CD14-positive monocyte (primary cell): ENCODE data around the gene DYNLT4. TPM values are rescaled to one million over a fixed set of nuclear protein-coding genes. Genes with fewer than 3 reads are reported as not detected.

Source experiments
- DNase-seq, 3 donors: peaks; one replicate each; pipeline ENCODE4 v3.0.0-alpha.2; 2011 to 2022
- H2AFZ ChIP-seq: 2 replicates; pipeline ENCODE4 v1.6.0; 2012; ENCODE audit warnings: mild to moderate bottlenecking, low read depth, low read length, inconsistent platforms; ENCODE audit not compliant: insufficient read depth, poor library complexity, severe bottlenecking
- H3K27ac ChIP-seq, 2 donors: 1 replicate in 1 of 2; 2 replicates in 1 of 2; pipeline ENCODE4 v1.5.1; 2012 to 2013; ENCODE audit warnings: low read length in 2 of 2, control low read depth in 1 of 2, inconsistent platforms in 1 of 2, low read depth in 1 of 2, mild to moderate bottlenecking in 1 of 2
- H3K27me3 ChIP-seq, 2 donors: one replicate each; pipeline versions ENCODE4 v1.6.0 to v1.6.1; 2011 to 2013; ENCODE audit warnings: low read length in 2 of 2; ENCODE audit not compliant: control insufficient read depth in 2 of 2, insufficient read depth in 2 of 2
- H3K36me3 ChIP-seq, 2 donors: replicated peaks in 1 of 2; 1 replicate in 1 of 2; 2 replicates in 1 of 2; pipeline versions ENCODE4 v1.5.1 to v1.6.1; 2012 to 2013; ENCODE audit warnings: low read length in 2 of 2, control low read depth in 1 of 2, inconsistent platforms in 1 of 2, mild to moderate bottlenecking in 1 of 2; ENCODE audit not compliant: insufficient read depth in 2 of 2, control insufficient read depth in 1 of 2
- H3K4me1 ChIP-seq, 2 donors: 1 replicate in 1 of 2; 2 replicates in 1 of 2; pipeline versions ENCODE4 v1.5.1 to v1.6.1; 2012 to 2013; ENCODE audit warnings: low read length in 2 of 2, control low read depth in 1 of 2, inconsistent platforms in 1 of 2, mild to moderate bottlenecking in 1 of 2, moderate library complexity in 1 of 2; ENCODE audit not compliant: insufficient read depth in 2 of 2, control insufficient read depth in 1 of 2
- H3K4me2 ChIP-seq: replicated peaks from 2 replicates; pipeline ENCODE3; 2012; ENCODE audit warnings: low read length, moderate library complexity, mild to moderate bottlenecking; ENCODE audit not compliant: poor library complexity, severe bottlenecking; ENCODE audit errors: extremely low read depth
- H3K4me3 ChIP-seq, 3 experiments: fragments of 200-600 bp in 1 of 3; sonication (generic) in 1 of 3; replicated peaks in 1 of 3; 1 replicate in 2 of 3; 2 replicates in 1 of 3; pipeline ENCODE4 v1.5.1; 2011 to 2013; ENCODE audit warnings: low read length in 3 of 3, mild to moderate bottlenecking in 3 of 3, control low read depth in 2 of 3, low read depth in 2 of 3, inconsistent platforms in 1 of 3, moderate library complexity in 1 of 3
- H3K79me2 ChIP-seq: 2 replicates; pipeline ENCODE4 v1.6.0; 2012; ENCODE audit warnings: mild to moderate bottlenecking, control low read depth, inconsistent platforms, low read length, moderate library complexity; ENCODE audit not compliant: insufficient read depth
- H3K9ac ChIP-seq: 2 replicates; pipeline ENCODE4 v1.6.0; 2017; ENCODE audit warnings: low read length, mild to moderate bottlenecking; ENCODE audit not compliant: insufficient read depth, poor library complexity, severe bottlenecking
- H3K9me3 ChIP-seq, 2 donors: replicated peaks in 1 of 2; 1 replicate in 1 of 2; 2 replicates in 1 of 2; pipeline versions ENCODE4 v1.5.1 to v1.6.1; 2012 to 2013; ENCODE audit warnings: low read length in 2 of 2, control low read depth in 1 of 2; ENCODE audit not compliant: control insufficient read depth in 1 of 2, insufficient read depth in 1 of 2
- H4K20me1 ChIP-seq: 2 replicates; pipeline ENCODE4 v1.6.0; 2012; ENCODE audit warnings: mild to moderate bottlenecking, low read length, control low read depth, moderate library complexity; ENCODE audit not compliant: insufficient read depth
- H3K27ac Mint-ChIP-seq, 7 donors: one replicate each; pipeline ENCODE4 v1.8.0; 2020; ENCODE audit warnings: mild to moderate bottlenecking in 7 of 7, mixed read lengths in 7 of 7, moderate library complexity in 6 of 7, inconsistent platforms in 2 of 7
- H3K27me3 Mint-ChIP-seq, 3 donors: one replicate each; pipeline ENCODE4 v1.8.0; 2021 to 2022; ENCODE audit warnings: low read depth in 3 of 3, mild to moderate bottlenecking in 3 of 3, mixed read lengths in 3 of 3, moderate library complexity in 3 of 3, inconsistent platforms in 1 of 3
- H3K36me3 Mint-ChIP-seq, 2 donors: one replicate each; pipeline ENCODE4 v1.8.0; 2020; ENCODE audit warnings: mixed read lengths in 2 of 2, inconsistent platforms in 1 of 2, mild to moderate bottlenecking in 1 of 2
- H3K4me1 Mint-ChIP-seq: one replicate; pipeline ENCODE4 v1.8.0; 2020; ENCODE audit warnings: mild to moderate bottlenecking, mixed read lengths
- H3K4me3 Mint-ChIP-seq, 2 donors: one replicate each; pipeline ENCODE4 v1.8.0; 2020; ENCODE audit warnings: mild to moderate bottlenecking in 2 of 2, mixed read lengths in 2 of 2, moderate library complexity in 1 of 2
- H3K9me3 Mint-ChIP-seq, 7 donors: one replicate each; pipeline ENCODE4 v1.8.0; 2020 to 2022; ENCODE audit warnings: mixed read lengths in 7 of 7, mild to moderate bottlenecking in 6 of 7, moderate library complexity in 6 of 7, inconsistent platforms in 2 of 7
- WGBS: methylation state at CpG from one replicate; pipeline ENCODE4 v1.1.5; 2013; ENCODE audit warnings: missing lambda C conversion rate; ENCODE audit not compliant: insufficient coverage; 5-methylcytosine and 5-hydroxymethylcytosine counted together
- intact Hi-C, 2 donors: fragments of 100-400 bp; cut with micrococcal nuclease; formaldehyde crosslinking; loops; one replicate each; pipeline versions ENCODE4 v1.15.0 to v1.15.1; 2023
- polyA plus RNA-seq, 3 donors: library from polyadenylated mRNA; depleted of rRNA in 1 of 3; unstranded in 2 of 3; stranded (reverse) in 1 of 3; fragments of 300-500 nt in 2 of 3; fragments of >200 nt in 1 of 3; fragmentation: Illumina TruSeq in 2 of 3; gene quantifications; 1 replicate in 2 of 3; 2 replicates in 1 of 3; pipeline ENCODE4 v1.2.3, GENCODE V29; 2012 to 2021
- TF ChIP-seq, protein P1 (sequence below): fragments of 200-600 bp; IDR thresholded peaks from one replicate; pipeline ENCODE4 v1.8.0; 2022; ENCODE audit warnings: antibody characterized with exemption, mild to moderate bottlenecking

Gene DYNLT4
- polyA plus RNA-seq, 3 donors, result 0.91 to 2.8 (median 2.2) TPM

DNA sequence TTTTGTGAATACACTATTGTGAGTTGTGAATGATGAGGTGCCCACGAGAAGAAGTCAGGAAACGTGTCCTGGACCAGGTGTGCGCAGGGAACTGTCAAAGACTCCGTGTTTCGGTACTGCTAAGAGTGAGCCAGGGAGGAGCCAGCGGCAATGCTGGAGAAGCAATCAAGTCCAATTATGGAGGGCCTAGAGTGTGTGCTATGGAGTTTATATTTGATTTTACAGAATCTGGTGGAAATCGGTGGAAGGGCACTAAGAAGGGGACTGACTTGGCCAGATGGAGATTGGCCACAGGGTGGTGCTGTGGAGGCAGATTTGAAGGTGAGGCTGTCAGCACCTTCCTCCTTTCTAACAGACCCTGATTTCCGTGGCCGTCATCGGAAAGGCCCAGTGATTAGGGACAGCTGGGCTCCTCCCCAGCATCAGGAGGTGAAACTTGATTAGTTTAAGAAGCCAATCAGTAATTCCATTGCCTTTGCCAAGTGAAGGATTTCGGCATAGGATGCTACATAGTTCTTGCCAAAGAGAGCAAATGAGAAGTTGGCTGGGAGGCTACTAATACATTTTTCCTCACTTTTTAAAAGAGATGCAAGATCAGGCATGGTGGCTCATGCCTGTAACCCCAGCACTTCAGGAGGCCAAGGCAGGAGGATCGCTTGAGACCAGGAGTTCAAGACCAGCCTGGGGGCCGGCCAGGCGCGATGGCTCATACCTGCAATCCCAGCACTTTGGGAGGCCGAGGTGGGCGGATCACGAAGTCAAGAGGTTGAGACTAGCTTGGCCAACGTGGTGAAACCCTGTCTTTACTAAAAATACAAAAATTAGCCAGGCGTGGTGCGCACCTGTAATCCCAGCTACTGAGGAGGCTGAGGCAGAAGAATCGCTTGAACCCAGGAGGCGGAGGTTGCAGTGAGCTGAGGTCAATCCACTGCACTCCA lies 28.9 kb upstream of the DYNLT4 start:
- no peak overlapping the region for H3K27ac ChIP-seq
- no peaks in the 10 kb centered on the region for H3K27me3 ChIP-seq
- no peaks in the 10 kb centered on the region for H3K9me3 ChIP-seq
- H4K20me1 ChIP-seq, result no peaks in the 10 kb centered on the region
- Mint-ChIP-seq H3K4me1 (peaks cover 35% of the 10 kb centered on the region), H3K27ac (peak overlapping the region in 1 of 7 donors; percentile 68), H3K9me3 (no peaks in the 10 kb centered on the region), H3K36me3 (peaks cover 0 to 3% of the 10 kb centered on the region in 2 donors), H3K27me3 (peaks cover 1 to 6% (median 5%) of the 10 kb centered on the region in 3 donors), H3K4me3 (peak overlapping the region; percentile 49 to 81)
- TF ChIP-seq, protein P1, sequence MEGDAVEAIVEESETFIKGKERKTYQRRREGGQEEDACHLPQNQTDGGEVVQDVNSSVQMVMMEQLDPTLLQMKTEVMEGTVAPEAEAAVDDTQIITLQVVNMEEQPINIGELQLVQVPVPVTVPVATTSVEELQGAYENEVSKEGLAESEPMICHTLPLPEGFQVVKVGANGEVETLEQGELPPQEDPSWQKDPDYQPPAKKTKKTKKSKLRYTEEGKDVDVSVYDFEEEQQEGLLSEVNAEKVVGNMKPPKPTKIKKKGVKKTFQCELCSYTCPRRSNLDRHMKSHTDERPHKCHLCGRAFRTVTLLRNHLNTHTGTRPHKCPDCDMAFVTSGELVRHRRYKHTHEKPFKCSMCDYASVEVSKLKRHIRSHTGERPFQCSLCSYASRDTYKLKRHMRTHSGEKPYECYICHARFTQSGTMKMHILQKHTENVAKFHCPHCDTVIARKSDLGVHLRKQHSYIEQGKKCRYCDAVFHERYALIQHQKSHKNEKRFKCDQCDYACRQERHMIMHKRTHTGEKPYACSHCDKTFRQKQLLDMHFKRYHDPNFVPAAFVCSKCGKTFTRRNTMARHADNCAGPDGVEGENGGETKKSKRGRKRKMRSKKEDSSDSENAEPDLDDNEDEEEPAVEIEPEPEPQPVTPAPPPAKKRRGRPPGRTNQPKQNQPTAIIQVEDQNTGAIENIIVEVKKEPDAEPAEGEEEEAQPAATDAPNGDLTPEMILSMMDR, result peak; percentile 86
- DNase-seq, result peak; percentile 78 to 88 (median 81)
- intact Hi-C loops, result no loop called here
- peaks cover 29 to 33% of the 10 kb centered on the region in 2 donors for H3K4me1 ChIP-seq
- no peak overlapping the region for H3K9ac ChIP-seq
- peak overlapping the region; percentile 39 for H3K4me2 ChIP-seq
- WGBS, result 84% methylated on average over 19 of the region's 23 CpGs
- H3K36me3 ChIP-seq, result no peaks in the 10 kb centered on the region
- H2AFZ ChIP-seq, result no peak overlapping the region
- peak overlapping the region in 1 of 3 experiments; percentile 34 for H3K4me3 ChIP-seq
- no peaks in the 10 kb centered on the region for H3K79me2 ChIP-seq

DNA sequence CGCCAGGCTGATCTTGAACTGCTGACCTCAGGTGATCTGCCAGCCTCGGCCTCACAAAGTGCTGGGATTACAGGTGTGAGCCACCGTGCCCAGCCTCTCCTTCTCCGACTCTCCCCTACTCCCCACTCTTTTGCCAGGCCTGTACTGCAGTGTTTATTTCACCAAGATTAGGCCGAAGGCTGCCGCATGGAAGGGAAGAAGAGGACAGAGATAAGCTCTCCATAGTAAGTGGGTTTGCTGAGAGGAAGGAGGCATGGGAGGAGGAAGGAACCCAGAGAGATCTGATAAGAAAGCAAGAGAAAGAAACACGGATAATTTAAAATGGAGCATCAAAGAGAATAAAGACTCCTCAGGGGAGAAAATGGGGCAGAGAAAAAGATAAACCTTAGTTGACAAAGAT lies 27.2 kb upstream of the DYNLT4 start:
- Mint-ChIP-seq H3K36me3 (peaks cover 0 to 3% of the 10 kb centered on the region in 2 donors), H3K27me3 (peaks cover 1 to 4% (median 3%) of the 10 kb centered on the region in 3 donors), H3K9me3 (no peaks in the 10 kb centered on the region), H3K4me1 (peaks cover 48% of the 10 kb centered on the region), H3K27ac (peak overlapping the region in 3 of 7 donors; percentile 1 to 43 (median 41)), H3K4me3 (peak overlapping the region in 1 of 2 donors; percentile 31)
- H3K36me3 ChIP-seq, result no peaks in the 10 kb centered on the region
- WGBS, result 0% methylated on average over 1 of the region's 7 CpGs
- H2AFZ ChIP-seq, result no peak overlapping the region
- no peaks in the 10 kb centered on the region for H3K79me2 ChIP-seq
- H3K27ac ChIP-seq, result no peak overlapping the region
- H3K4me2 ChIP-seq, result no peak overlapping the region
- H4K20me1 ChIP-seq, result no peaks in the 10 kb centered on the region
- no peak for DNase-seq
- no peaks in the 10 kb centered on the region for H3K27me3 ChIP-seq
- intact Hi-C loops, result loop anchor here in 1 of 2 donors (5.0 kb wide), 1 partner anchor 37 kb away; no protein-coding TSS in a partner anchor
- no peak overlapping the region for H3K9ac ChIP-seq
- TF ChIP-seq, protein P1, result no peak
- no peak overlapping the region for H3K4me3 ChIP-seq
- H3K4me1 ChIP-seq, result peaks cover 43 to 49% of the 10 kb centered on the region in 2 donors
- no peaks in the 10 kb centered on the region for H3K9me3 ChIP-seq
